HG03159 (cell line): ENCODE data around the gene OR7C1.
"Not testable (repeated sequence)": the region's sequence is repeated elsewhere in the genome, so short reads cannot be mapped to it uniquely, and the experiment has no call there.

ENCODE experiments used
- ATAC-seq: cut with Tn5 transposase; IDR thresholded peaks from one replicate; pipeline ENCODE4 v1.9.1; 2021; ENCODE audit warnings: mild to moderate bottlenecking, moderate library complexity; ENCODE audit not compliant: unreplicated experiment

OR7C1 gene

DNA sequence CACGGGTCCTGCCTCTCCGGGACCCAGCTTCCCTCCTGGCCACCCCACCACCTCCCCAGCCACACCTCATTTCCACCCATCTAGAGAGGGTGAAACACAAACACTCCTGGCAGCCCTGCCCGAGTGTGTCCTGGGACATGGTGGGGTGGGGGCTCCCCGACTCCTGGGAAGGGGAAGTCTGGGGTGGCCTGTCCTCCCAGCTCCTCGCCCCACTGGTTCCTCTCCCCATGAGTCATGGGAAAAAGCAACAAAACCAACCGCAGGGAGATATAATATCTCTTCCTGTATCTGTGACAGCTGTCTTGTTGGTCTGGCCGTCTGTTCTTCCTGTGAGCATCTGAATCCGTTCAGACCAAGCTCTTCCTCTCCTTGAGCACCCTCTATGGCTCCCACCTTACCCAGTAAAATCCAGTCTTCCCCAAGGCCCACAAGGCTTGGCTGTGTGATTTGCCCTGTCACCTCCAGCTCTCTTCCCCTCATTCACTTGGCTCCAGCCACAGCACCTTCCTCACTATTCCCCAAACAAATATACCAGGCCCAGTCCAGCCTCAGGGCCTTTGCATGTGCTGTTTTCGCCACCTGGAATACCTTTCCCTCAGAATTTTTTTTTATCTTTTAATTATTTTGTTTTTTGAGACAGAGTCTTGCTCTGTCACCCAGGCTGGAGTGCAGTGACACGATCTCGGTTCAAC, 49.7 kb downstream of the OR7C1 start:
- ATAC-seq: not testable (repeated sequence)

DNA sequence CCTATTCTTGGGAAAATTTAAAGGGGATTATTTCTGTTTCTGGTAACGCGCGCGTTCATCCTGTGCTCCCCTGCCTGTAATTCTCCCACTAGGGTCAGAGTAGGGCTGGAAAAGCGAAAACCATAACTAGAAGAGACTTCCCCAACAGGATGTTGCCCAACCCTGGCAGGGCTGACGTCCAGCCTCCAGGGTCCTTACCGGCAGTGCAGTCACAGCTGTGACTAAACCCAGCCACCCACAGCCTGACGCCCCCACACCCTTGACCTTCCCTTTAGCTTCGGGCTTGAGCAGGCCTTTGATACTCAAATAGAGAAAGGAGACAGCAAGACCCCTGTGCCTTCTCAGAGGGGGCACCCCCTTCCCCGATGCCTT, 50.3 kb downstream of the OR7C1 start:
- not testable (repeated sequence) for ATAC-seq

DNA sequence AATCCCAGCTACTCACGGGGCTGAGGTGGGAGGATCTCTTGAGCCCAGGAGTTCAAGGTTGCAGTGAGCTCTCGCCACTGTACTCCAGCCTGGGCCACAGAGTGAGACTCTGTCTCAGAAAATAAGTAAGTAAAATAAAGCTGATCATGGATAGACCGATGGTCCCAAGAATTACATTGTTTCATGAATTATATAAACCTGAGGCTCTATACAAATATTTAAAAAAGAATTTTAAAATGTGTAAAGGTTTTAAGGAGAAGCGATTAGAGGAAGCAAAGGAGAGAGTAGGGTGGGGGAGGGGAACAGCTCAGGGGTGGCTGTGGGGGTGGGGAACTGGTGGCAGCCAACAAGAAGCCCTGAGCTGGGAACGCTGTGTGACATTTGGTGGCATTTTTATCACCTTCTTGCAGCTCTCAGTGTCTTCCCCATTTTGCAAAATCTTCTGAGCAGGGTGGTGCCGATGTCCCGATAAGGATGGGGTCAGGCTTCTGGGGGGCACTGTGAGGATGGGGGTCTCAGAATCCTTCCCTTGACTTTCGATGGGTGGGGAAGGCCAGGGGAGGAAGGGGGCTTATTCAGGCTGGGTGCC, 51.5 kb downstream of the OR7C1 start:
- not testable (repeated sequence) for ATAC-seq

DNA sequence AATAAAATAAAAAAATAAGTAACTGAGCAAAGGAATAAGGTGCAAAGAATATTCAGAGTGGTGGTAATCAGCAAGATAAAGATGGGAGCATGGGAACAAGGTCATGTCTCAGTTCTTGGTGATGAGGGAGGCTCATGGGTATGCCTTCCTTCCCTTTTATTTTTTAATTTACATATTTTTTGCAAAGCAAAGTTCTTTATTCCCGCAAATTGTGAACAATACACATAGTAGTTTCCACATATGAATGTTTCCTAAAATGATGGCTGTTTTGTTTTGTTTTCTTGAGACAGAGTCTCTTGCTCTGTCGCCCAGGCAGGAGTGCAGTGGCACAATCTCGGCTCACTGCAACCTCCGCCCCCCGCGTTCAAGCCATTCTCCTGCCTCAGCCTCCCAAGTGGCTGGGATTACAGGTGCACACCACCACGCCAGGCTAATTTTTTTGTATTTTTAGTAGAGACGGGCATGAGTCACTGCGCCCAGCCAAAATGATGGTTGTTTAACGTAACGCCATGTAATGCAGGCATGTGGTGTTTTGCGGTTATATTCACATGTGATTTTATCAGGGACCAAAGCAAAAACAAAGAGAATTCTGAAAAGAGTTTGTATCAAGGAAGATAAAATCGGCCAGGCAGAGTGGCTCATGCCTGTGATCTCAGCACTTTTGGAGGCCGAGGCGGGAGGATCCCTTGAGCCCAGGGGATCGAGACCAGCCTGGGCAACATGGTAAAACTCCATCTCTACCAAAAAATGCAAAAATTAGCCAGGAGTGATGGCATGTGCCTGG, 52.2 kb downstream of the OR7C1 start:
- ATAC-seq: no peak

DNA sequence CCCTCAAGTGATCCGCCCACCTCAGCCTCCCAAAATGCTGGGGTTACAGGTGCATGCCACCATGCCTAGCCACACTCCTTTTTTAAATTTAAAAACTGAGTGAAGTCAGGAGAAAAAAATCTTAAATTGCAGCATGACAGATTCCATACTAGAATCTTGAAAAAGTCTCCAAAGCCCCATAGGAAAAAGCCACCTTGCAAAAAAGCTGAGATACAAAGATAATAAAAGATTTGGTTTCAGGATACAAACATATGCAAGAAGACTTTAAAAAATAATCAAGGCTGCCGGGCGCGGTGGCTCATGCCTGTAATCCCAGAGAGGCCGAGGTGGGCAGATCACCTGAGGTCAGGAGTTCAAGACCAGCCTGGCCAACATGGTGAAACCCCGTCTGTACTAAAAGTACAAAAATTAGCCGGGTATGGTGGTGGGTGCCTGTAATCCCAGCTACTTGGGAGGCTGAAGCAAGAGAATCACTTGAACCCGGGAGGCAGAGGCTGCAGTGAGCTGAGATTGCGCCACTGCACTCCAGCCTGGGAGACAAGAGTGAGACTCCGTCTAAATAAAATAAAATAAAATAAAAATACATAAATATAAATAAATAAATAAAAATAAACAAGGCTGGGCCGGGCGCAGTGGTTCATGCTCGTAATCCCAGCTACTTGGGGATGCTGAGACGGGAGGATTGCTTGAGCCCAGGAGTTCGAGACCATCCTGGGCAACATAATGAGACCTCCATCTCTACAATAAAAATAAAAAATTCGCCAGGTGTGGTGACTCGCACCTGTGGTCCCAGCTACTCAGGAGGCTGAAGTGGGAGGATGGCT, 53.1 kb downstream of the OR7C1 start:
- ATAC-seq: not testable (repeated sequence)

DNA sequence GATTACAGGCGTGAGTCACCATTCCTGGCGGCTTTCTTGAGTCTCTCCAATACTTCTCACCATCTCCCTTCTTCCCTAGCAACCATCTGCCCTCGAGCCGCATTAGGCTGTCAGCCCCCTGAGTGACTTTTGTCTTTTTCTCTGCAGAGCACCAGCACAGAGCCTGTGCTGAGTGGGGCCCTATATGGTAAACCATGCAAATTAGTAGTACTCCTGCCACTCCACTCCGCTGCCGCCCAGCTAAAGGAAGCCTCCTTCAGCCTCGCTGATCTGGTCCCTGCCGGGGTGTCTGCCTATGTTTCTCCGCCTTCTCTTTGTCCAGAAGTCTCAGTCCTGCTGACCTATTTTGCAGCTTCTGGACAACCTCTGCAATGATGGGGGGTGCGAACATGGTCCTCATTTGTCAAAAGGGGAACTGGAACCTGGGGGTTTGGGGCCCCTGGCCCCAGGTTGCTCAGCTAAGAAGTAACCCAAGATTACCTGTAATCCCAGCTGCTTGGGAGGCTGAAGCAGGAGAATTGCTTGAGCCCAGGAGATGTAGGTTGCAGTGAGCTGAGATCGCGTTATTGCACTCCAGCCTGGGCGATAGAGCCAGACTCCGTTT, 54.3 kb downstream of the OR7C1 start:
- not testable (repeated sequence) for ATAC-seq

DNA sequence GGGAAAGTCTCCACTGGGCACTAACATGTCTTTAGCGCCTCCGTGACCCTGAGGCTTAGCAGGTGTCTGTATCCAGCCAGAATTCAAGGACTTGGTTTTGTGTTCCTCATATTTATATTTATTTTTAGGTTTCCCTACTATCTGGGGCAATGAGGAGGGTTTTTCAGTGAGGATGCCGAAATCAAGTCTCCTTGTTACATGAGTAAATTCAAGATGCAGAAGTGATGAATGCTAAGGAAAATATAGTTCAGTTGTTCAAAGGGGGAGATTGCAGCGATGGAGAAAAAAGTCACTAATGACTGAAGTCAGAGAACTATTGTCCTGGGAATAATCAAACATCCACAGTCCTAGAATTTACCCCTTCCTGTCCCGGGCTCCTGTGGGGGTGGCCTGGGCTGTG, 55.8 kb downstream of the OR7C1 start:
- ATAC-seq: no peak

DNA sequence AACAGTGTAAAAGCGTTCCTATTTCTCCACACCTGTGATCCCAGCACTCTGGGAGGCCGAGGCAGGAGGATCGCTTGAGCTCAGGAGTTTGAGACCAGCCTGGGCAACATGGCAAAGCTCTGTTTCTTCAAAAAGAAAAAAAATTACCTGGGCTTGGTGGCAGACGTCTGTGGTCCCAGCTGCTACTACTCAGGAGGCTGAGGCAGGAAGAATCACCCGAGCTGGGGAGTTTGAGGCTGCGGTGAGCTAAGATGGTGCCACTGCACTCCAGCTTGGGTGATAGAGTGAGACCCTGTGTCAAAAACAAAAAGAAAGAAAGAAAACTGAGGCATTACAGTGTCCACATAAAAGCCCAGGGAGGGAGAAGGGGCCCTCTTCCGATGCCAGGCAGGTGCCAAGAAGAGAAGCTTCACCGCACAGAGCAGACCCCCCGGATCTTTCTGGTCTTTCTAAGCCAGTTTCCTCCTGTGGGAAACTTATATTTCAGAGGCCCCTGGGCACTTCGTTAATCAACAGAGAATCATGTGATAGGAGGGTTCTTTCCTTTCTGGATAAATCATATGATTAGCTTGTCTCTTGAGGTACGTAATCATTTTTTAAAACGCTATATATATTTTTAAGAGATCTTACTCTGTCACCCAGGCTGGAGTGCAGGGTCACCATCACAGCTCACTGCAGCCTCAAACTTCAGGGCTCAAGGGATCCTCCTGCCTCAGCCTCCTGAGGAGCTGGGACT, 56.7 kb downstream of the OR7C1 start, which contains the start of gene ADGRE2:
Gene ADGRE2, minus strand, starts transcription at position 451 of the 736 bp plus-strand sequence. CDS start 1,804 bp downstream, outside the sequence.
- not testable (repeated sequence) for ATAC-seq

DNA sequence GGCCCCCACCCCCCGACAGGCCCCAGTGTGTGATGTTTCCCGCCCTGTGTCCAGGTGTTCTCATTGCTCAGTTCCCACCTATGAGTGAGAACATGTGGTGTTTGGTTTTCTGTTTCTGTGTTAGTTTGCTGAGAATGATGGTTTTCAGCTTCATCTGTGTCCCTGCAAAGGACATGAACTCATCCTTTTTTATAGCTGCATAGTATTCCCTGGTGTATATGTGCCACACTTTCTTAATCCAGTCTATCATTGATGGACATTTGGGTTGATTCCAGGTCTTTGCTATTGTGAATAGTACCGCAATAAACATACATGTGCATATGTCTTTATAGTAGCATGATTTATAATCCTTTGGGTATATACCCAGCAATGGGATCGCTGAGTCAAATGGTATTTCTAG, 57.3 kb downstream of the OR7C1 start:
- not testable (repeated sequence) for ATAC-seq

DNA sequence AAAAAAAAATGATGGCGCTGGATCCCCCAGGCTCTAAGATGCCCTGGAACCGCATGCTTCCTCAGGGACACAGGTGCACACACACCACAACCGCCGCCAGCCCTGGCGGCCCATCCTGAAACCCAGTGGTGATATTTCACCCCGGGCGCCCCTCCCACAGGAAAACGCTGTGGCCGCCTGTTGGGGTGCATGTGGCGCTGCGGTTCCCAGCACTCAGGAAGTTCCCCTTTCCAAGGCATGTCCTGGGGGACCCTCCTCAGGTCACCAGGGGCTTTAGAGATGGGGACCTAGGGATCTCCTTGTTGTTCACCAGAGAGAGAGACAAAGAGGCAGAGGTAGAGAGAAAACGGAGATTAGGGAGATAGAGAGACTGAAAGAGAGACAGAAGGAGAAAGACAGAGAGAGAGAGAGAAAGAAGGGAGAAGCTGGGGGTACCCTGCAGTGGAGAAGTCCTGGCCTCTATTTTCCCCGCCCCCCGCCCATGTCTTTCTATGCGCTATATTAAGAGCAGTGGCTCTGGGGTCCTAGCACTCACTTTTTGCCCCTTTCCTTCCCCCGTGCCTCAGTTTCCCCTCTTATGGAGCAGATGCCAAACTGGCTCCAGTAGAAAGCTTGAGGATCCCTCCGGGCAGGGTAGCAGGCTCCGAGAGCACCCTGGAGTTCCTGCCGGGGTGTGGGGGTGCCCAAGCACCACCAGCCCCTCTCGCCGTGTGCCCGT, 59.0 kb downstream of the OR7C1 start:
- ATAC-seq: no peak

DNA sequence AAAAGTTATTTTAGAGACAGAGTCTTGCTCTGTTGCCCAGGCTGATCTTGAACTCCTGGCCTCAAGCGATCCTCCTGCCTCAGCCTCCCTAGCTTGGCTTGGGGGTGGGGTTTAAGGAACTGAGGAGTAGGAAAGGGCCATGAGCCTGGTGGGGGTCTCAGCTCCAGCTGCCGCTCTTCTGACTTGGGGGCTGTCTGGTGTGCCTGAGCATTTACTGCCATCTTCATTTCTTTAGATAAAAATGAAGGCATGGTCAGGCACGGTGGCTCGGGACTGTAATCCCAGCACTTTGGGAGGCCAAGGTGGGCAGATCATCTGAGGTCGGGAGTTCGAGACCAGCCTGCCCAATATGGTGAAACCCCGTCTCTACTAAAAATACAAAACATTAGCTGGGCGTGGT, 59.7 kb downstream of the OR7C1 start:
- ATAC-seq: not testable (repeated sequence)

DNA sequence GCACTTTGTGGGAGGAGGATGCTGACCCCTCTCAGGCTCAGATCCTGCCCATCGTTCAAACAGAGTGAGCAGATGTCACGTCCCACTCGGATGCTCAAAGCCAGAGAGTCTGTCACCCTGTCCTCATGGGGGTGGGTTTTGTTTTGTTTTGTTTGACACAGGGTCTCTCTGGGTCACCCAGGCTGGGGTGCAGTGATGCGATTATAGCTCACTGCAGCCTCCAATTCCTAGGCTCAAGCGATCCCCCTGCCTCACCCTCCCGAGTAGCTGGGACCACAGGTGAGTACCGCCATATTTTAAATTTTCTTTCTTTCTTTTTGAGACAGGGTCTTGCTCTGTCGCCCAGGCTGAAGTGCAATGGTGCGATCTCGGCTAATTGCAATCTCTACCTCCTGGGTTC, 60.6 kb downstream of the OR7C1 start:
- ATAC-seq: no peak

DNA sequence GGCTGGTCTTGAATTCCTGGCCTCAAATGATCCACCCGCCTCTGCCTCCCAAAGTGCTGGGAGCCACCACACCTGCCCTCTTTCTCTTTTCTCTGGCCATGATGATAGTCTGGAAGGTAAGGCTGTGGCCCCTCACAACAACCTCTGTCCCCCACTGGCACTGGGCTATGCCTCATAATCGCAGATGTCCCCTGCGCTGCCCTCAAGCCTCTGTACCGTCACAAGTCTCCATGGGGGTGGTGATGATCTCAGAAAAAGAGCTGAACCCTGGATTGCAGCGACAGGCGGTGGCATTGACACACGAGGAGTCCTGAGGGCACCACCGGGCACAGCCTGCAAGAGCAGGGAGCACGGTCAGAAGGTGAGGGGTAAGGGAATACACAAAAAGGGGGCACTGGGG, 61.3 kb downstream of the OR7C1 start:
- not testable (repeated sequence) for ATAC-seq

DNA sequence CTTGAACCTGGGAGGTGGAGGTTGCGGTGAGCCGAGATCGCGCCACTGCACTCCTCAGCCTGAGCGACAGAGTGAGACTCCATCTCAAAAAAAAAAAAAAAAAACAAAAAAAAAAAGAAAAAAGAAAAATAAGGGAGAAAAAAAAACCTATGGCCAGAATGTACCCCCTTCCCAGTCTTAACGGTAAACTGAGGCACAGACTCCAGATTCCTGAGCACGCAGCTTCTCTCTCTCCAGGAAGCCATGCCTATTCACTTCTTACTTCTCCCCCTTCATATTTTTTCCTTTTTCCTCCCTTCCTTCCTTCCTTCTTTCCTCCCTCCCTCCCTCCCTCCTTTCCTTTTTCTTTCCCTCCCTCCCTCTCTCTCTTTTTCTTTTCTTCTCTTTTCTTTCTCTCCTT, 62.0 kb downstream of the OR7C1 start:
- ATAC-seq: no peak

DNA sequence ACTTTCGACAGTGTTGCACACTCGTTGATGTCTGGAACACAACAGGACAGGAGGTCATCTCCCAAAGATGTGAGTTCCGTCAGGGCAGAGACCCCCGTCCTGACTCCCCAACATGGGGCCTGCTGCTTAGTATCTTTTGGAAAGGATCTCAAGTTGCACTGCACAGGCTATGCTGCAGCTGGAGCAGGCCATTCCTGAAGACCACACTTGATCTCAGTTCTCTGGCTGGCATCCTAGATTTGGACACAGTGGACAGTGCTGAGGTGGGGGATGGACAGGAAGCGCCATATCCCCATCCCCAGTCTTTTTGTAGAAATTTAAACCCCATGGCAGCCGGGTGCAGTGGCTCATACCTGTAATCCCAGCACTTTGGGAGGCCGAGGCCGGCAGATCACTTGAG, 62.5 kb downstream of the OR7C1 start:
- no peak for ATAC-seq

DNA sequence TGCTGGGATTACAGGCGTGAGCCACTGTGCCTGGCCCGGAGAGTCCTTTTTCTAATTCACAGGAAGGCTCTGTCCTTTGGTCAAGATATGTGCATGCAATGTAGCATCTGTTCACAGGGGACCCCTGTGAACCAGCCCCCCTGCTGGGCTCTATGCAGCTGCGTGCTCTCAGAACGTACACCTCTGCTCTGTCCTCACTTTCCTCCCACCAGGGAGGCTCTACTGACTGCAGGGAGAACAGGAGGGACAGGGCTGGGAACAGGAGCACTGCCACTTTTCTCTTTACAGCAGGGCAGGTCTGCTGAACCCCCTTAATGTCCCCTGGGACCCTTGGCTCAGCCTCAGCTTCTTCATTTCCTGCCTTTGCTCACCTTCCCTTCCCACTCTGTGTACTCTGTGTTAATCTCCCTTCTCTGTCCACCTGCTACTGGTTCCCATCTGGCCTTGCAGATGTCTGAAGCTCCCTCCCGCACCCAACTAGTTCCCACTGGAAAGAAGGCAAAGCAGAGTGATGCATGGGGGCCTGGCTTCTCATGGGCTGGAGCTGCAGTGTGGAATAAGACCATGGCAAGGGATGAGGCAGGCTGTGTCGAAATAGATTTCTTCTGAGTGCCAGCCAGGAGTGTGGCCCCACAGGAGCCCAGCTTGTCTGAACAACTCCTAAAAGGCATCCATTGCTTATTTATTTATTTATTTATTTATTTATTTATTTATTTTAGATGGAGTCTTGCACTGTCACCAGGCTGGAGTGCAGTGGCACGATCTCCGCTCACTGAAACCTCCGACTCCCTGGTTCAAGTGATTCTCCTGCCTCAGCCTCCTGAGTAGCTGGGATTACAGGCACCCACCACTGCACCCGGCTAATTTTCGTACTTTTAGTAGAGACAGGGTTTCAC, 63.8 kb downstream of the OR7C1 start:
- no peak for ATAC-seq

DNA sequence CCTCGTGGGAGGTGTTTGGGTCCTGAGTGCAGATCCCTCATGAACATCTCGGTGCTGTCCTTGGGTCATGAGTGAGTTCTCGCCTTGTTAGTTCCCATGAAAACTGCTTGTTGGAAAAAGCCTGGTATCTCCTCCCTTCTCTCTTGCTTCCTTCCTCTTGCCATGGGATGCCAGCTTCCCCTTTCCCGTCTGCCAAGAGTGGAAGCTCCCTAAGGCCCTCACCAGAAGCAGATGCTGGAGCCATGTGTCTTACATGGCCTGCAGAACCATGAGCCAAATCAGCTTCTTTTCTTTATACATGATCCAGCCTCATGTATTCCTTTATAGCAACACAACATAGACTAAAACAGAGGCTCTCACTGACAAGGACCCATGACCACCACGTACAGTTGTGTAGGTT, 64.8 kb downstream of the OR7C1 start:
- ATAC-seq: no peak

DNA sequence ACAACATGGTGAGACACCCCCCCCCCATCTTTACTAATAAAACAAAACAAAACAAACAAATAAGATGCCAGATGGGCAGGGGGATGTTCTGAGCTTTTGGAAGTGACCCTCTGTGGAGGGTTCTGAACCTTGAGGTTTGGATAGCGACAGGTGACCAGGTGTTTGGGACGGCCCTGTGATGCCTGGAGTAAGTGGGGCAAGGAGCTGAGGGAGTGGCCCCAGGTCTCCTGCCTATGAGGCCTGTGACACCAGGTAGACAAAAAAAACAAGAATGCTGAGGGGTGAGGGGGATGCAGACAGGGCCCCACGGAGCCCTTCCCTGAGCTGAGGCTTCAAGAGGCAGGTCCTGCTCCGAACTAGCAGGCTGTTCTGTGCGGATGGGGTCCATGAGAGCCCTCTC, 65.8 kb downstream of the OR7C1 start:
- no peak for ATAC-seq
